Breast epithelium (tissue), 3 donors: ENCODE results near the gene THBS3.

Experiments
- CTCF ChIP-seq, 3 donors: fragments of 450-650 bp; IDR thresholded peaks; one replicate each; pipeline ENCODE4 v1.5.1; 2016 to 2017; ENCODE audit warnings: antibody characterized with exemption in 3 of 3, mild to moderate bottlenecking in 3 of 3, moderate library complexity in 3 of 3
- POLR2A ChIP-seq: fragments of 450-650 bp; IDR thresholded peaks from one replicate; pipeline ENCODE4 v1.6.1; 2016; ENCODE audit warnings: antibody characterized with exemption, mild to moderate bottlenecking, moderate library complexity

- peak; percentile 52 for TF ChIP-seq POLR2A
- no peak for TF ChIP-seq CTCF (IDR thresholded peaks at IDR 0.05)
Measured at GRCh38 chr1:155227261-155228095, 19.8 kb upstream of the THBS3 start.
